RWPE2 (cell line): ENCODE measurements around the gene CXCL9.
A peak's percentile ranks its signal among the peaks of the same experiment; 100 is the strongest.

ENCODE experiments used
- ATAC-seq: fragments of 200-7000 bp; cut with Tn5 transposase; 3 replicates; pipeline ENCODE4 v1.9.1; 2021; ENCODE audit warnings: low read depth
- DNase-seq: peaks from one replicate; pipeline ENCODE4 v3.0.0-alpha.2; 2020; ENCODE audit warnings: low spot score
- H3K27ac ChIP-seq: fragments of 450-650 bp; 2 replicates; pipeline ENCODE4 v1.5.1; 2017; ENCODE audit warnings: mild to moderate bottlenecking; ENCODE audit not compliant: poor library complexity, severe bottlenecking
- H3K27me3 ChIP-seq: fragments of 250-450 bp; sonication (Bioruptor Pico); 2 replicates; pipeline ENCODE4 v1.5.1; 2021; ENCODE audit warnings: mild to moderate bottlenecking, moderate library complexity; ENCODE audit not compliant: insufficient read depth, poor library complexity, severe bottlenecking
- H3K36me3 ChIP-seq: fragments of 250-450 bp; sonication (Bioruptor Pico); 2 replicates; pipeline ENCODE4 v1.5.1; 2020; ENCODE audit warnings: low read depth, mild to moderate bottlenecking, moderate library complexity
- H3K4me1 ChIP-seq: fragments of 250-450 bp; sonication (Bioruptor Pico); 2 replicates; pipeline ENCODE4 v1.5.1; 2021; ENCODE audit warnings: mild to moderate bottlenecking, moderate library complexity; ENCODE audit not compliant: insufficient read depth, poor library complexity, severe bottlenecking
- H3K4me3 ChIP-seq: fragments of 250-450 bp; sonication (Bioruptor Pico); 2 replicates; pipeline ENCODE4 v1.5.1; 2021; ENCODE audit warnings: mild to moderate bottlenecking, moderate library complexity; ENCODE audit not compliant: severe bottlenecking
- H3K9me3 ChIP-seq: fragments of 250-450 bp; sonication (Bioruptor Pico); 2 replicates; pipeline ENCODE4 v1.5.1; 2021; ENCODE audit warnings: mild to moderate bottlenecking, moderate library complexity; ENCODE audit not compliant: severe bottlenecking
- TF ChIP-seq, protein P1 (sequence below): fragments of 450-650 bp; IDR thresholded peaks from one replicate; pipeline ENCODE4 v1.5.1; 2017; ENCODE audit warnings: mild to moderate bottlenecking, moderate library complexity; ENCODE audit not compliant: poor library complexity, severe bottlenecking

Gene CXCL9

GRCh38 chr4:76017056-76017686, 9.9 kb upstream of the CXCL9 start:
- Histone ChIP-seq H3K27me3 (no peaks in the 10 kb centered on the region), H3K9me3 (no peaks in the 10 kb centered on the region), H3K4me3 (no peak overlapping the region), H3K36me3 (no peaks in the 10 kb centered on the region), H3K4me1 (peaks cover 6% of the 10 kb centered on the region), H3K27ac (no peak overlapping the region)
- TF ChIP-seq, protein P1, sequence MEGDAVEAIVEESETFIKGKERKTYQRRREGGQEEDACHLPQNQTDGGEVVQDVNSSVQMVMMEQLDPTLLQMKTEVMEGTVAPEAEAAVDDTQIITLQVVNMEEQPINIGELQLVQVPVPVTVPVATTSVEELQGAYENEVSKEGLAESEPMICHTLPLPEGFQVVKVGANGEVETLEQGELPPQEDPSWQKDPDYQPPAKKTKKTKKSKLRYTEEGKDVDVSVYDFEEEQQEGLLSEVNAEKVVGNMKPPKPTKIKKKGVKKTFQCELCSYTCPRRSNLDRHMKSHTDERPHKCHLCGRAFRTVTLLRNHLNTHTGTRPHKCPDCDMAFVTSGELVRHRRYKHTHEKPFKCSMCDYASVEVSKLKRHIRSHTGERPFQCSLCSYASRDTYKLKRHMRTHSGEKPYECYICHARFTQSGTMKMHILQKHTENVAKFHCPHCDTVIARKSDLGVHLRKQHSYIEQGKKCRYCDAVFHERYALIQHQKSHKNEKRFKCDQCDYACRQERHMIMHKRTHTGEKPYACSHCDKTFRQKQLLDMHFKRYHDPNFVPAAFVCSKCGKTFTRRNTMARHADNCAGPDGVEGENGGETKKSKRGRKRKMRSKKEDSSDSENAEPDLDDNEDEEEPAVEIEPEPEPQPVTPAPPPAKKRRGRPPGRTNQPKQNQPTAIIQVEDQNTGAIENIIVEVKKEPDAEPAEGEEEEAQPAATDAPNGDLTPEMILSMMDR, result no peak
- DNase-seq, result no peak
- peak; percentile 17; the same call in 1 of the 3 replicates for ATAC-seq

DNA sequence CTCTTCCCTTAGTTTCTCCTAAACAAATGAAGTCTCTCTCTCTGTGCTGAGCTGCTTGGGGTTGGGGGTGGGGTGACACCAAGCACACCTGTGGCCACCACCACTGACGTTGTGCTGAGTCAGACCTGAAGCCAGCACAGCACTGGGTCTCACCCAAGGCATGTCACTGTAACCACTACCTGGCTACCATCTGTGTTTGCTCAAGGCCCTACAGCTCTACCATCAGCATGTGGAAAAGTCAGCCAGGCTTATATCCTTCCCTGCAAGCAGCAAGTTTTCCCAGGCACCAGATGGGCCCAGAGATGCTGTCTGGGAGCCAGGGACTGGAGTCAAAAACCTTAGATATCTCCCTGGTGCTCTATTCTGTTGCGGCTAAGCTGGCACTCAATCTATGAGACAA, 9.1 kb upstream of the CXCL9 start:
- H3K4me1 ChIP-seq, result peaks cover 10% of the 10 kb centered on the region
- no peak overlapping the region for H3K4me3 ChIP-seq
- DNase-seq (no peak), ATAC-seq (peak; percentile 47; the same call in 2 of the 3 replicates)
- no peaks in the 10 kb centered on the region for H3K9me3 ChIP-seq
- no peaks in the 10 kb centered on the region for H3K36me3 ChIP-seq
- TF ChIP-seq, protein P1, result no peak
- H3K27me3 ChIP-seq, result no peaks in the 10 kb centered on the region
- H3K27ac ChIP-seq, result no peak overlapping the region

GRCh38 chr4:76013540-76013939, 6.2 kb upstream of the CXCL9 start:
- DNase-seq, result no peak
- Histone ChIP-seq H3K4me1 (peaks cover 10% of the 10 kb centered on the region), H3K27ac (no peak overlapping the region), H3K4me3 (no peak overlapping the region), H3K9me3 (no peaks in the 10 kb centered on the region), H3K27me3 (no peaks in the 10 kb centered on the region), H3K36me3 (no peaks in the 10 kb centered on the region)
- no peak for ATAC-seq
- TF ChIP-seq, protein P1, result no peak

DNA sequence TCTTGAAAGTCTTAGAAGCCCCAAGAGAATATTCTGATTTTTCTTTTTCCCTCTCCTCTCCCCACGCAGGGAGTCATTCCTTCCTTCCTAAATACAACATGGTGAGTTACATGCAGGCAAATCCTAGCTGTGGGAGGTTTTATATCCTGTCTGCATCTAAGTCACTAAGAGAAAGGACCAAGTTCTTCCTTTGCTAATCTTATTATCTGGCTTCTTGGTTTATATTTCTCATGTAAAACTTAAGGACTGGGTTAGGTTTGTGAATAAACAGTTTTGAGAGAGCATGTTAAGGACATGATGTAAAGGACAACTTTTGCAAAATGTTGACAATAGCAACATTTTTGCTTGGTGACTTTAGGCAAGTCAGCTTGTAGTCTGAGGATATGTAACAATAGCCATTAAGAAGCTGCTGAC, 5.1 kb upstream of the CXCL9 start:
- Histone ChIP-seq H3K27ac (peak overlapping the region; percentile 81), H3K4me1 (peaks cover 14% of the 10 kb centered on the region)
- ATAC-seq, result 0 out of 3 replicates have a peak, but pooled peaks have one; percentile 15

More for the DNA sequence above, 5.1 kb upstream of the CXCL9 start:
- H3K9me3 ChIP-seq, result no peaks in the 10 kb centered on the region
- TF ChIP-seq, protein P1, result no peak
- no peaks in the 10 kb centered on the region for H3K36me3 ChIP-seq
- no peak overlapping the region for H3K4me3 ChIP-seq
- DNase-seq, result no peak
- no peaks in the 10 kb centered on the region for H3K27me3 ChIP-seq
